SJCRH30 (cell line): ENCODE data around the gene FRS2. TPM values are rescaled to one million over a fixed set of nuclear protein-coding genes. Genes with fewer than 3 reads are reported as not detected.
"Not testable (repeated sequence)": the region's sequence is repeated elsewhere in the genome, so short reads cannot be mapped to it uniquely, and the experiment has no call there.

Experiments used
- DNase-seq, 2 experiments: peaks; one replicate each; pipeline ENCODE4 v3.0.0-alpha.2; 2015 to 2020
- H3K27ac ChIP-seq: fragments of 250-450 bp; sonication (Bioruptor Pico); 2 replicates; pipeline ENCODE4 v1.5.1; 2020; ENCODE audit warnings: mild to moderate bottlenecking, moderate library complexity
- H3K27me3 ChIP-seq: fragments of 250-450 bp; sonication (Bioruptor Pico); 2 replicates; pipeline ENCODE4 v1.5.1; 2020; ENCODE audit warnings: mild to moderate bottlenecking, moderate library complexity
- H3K36me3 ChIP-seq: fragments of 250-450 bp; sonication (Bioruptor Pico); 2 replicates; pipeline ENCODE4 v1.5.1; 2020; ENCODE audit warnings: mild to moderate bottlenecking, moderate library complexity
- H3K4me1 ChIP-seq: fragments of 250-450 bp; sonication (Bioruptor Pico); 2 replicates; pipeline ENCODE4 v1.5.1; 2020; ENCODE audit warnings: mild to moderate bottlenecking, moderate library complexity
- H3K4me3 ChIP-seq: fragments of 250-450 bp; sonication (Bioruptor Pico); 2 replicates; pipeline ENCODE4 v1.5.1; 2020; ENCODE audit warnings: mild to moderate bottlenecking, moderate library complexity
- H3K9me3 ChIP-seq: fragments of 250-450 bp; sonication (Bioruptor Pico); replicated peaks from 2 replicates; pipeline ENCODE4 v1.5.1; 2020; ENCODE audit warnings: mild to moderate bottlenecking, moderate library complexity
- total RNA-seq: library from RNA; depleted of rRNA; stranded (reverse); fragments of >200 nt; shearing (Covaris generic); gene quantifications from 2 replicates; pipeline ENCODE4 v1.2.3, GENCODE V29; 2014

The FRS2 gene
- total RNA-seq, 1 experiment from 2014 or later = 28.4 TPM

DNA sequence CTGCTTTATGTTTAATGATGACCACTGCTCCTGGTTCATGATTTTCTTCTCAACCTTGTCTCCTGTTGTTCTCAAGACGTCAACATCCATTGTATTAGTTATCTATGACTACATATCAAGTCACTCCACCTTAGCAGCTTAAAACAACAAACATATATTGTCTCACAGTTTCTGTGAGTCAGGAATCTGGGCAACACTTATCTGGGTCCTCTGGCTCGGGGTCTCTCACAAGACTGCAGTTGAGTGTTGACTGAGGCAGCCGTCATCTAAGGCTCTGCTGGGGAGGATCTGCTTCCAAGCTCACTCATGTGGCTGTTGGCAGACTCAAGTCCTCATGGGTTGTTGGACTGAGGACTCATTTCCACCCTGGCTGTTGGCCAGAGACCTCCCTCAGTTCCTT is 27.3 kb upstream of the FRS2 start:
- H3K27me3 ChIP-seq = no peaks in the 10 kb centered on the region
- no peak for DNase-seq
- H3K9me3 ChIP-seq = no peaks in the 10 kb centered on the region
- H3K4me3 ChIP-seq = no peak overlapping the region
- no peaks in the 10 kb centered on the region for H3K4me1 ChIP-seq
- H3K27ac ChIP-seq = no peak overlapping the region
- H3K36me3 ChIP-seq = no peaks in the 10 kb centered on the region

DNA sequence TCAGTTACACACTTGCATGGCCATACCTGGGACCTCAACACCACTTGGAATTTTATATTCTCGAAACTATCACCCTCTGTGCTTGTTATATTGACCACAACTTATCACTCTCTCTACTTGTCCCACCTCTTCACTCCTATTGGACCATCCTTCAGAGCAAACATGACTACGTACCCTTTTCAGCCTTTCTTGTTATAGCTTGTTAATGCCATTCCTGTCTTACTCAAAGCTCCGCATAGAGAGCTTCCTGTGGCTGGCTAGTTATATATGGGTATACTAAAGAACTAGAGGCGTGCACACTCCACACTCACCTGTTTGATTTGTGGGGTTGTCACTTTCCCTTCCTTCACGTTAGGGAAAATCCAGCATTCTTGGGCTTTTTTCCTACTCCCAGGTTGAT is 26.3 kb upstream of the FRS2 start:
- H3K4me1 ChIP-seq = no peaks in the 10 kb centered on the region

DNA sequence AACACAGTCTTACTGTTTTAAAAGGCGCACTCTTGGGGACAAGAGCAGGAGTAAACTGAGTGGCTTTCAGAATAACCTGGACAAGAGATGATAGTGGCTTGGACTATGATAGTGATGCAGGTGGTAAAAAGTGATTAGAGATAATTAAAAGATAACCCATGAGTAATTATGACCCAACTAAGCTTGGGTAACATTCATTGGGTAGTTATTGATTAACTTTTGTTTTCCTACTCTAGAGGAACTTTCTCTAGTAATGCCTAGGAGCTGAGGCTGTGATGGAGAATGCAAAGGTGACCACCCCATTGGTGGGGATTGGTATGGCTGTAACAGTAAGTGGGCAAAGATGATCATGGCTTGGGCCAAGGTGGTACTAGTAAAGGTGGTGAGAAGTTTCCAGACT is 22.3 kb upstream of the FRS2 start:
- H3K4me3 ChIP-seq = no peak overlapping the region
- H3K27me3 ChIP-seq = no peaks in the 10 kb centered on the region
- no peaks in the 10 kb centered on the region for H3K36me3 ChIP-seq
- H3K4me1 ChIP-seq = no peaks in the 10 kb centered on the region
- no peak overlapping the region for H3K27ac ChIP-seq
- DNase-seq = no peak
- H3K9me3 ChIP-seq = no peaks in the 10 kb centered on the region

More for the DNA sequence above, 26.3 kb upstream of the FRS2 start:
- Histone ChIP-seq H3K27ac (no peak overlapping the region), H3K36me3 (no peaks in the 10 kb centered on the region), H3K4me3 (no peak overlapping the region), H3K27me3 (no peaks in the 10 kb centered on the region), H3K9me3 (no peaks in the 10 kb centered on the region)
- DNase-seq = no peak

DNA sequence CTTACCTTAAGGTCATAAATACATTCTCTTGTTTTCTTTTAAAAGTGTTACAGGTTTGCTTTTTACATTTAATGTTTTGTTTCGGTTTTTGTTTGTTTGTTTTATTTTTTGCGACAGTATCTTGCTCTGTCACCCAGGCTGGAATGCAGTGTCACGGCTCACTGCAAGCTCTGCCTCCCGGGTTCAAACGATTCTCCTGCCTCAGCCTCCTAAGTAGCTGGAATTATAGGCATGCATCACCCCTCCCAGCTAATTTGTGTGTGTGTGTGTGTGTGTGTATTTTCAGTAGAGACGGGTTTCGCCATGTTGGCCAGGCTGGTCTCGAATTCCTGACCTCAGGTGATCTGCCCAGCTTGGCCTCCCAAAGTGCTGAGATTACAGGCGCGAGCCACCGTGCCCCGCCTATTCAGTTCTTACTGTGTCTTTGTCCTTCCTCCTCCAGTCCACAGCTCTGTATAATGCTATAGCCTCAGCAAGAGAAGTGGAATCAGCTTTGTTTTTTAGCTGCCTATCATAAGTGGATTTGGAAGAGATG is 17.5 kb upstream of the FRS2 start:
- H3K9me3 ChIP-seq, H3K4me1 ChIP-seq, H3K36me3 ChIP-seq, H3K4me3 ChIP-seq, DNase-seq, H3K27me3 ChIP-seq, H3K27ac ChIP-seq: not testable (repeated sequence)

DNA sequence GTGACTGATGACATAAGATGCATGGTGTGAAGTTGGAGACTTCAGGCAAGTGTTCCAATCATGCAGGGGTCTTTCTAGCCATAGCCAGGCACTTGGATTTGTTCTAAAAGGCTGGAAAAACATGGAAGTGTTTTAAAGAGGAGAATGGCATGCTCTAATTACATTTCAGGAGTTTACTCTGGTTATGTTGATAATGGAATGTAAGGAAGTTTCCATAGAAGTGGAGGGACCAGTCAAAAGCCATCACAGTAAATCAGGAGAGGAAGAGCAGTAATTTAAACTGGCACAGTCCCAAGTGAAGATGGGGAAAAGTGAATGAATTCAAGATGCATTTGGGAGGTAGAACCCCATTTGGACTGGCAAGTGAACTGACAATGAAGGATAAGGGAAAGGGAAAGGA is 13.9 kb upstream of the FRS2 start:
- no peaks in the 10 kb centered on the region; the same call in 1 of the 2 replicates for H3K9me3 ChIP-seq
- no peaks in the 10 kb centered on the region for H3K27me3 ChIP-seq
- H3K36me3 ChIP-seq = no peaks in the 10 kb centered on the region
- no peak overlapping the region for H3K27ac ChIP-seq
- DNase-seq = no peak
- no peaks in the 10 kb centered on the region for H3K4me1 ChIP-seq
- H3K4me3 ChIP-seq = no peak overlapping the region

DNA sequence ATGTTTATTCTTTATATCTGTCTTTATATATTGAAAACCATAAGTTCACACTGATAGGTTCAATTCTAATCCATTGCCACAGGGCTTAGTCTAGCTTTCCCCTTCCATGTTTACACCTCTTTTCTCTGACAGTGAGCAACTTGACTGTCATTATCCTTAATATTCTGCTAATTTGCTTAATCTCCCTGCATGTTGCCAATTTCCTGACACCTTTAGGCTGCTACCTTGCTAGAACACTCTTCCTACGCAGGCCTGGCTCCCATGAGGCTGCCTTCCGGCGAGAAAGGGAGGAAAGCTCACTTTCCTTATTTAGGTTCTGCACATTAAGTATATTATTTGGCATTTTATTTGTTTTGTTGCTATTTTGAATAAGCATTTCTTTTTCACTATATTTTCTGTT is 12.8 kb upstream of the FRS2 start:
- H3K4me3 ChIP-seq = no peak overlapping the region
- DNase-seq = no peak
- no peaks in the 10 kb centered on the region for H3K4me1 ChIP-seq
- H3K9me3 ChIP-seq = no peaks in the 10 kb centered on the region; the same call in 1 of the 2 replicates
- no peak overlapping the region for H3K27ac ChIP-seq
- H3K27me3 ChIP-seq = no peaks in the 10 kb centered on the region
- H3K36me3 ChIP-seq = no peaks in the 10 kb centered on the region

DNA sequence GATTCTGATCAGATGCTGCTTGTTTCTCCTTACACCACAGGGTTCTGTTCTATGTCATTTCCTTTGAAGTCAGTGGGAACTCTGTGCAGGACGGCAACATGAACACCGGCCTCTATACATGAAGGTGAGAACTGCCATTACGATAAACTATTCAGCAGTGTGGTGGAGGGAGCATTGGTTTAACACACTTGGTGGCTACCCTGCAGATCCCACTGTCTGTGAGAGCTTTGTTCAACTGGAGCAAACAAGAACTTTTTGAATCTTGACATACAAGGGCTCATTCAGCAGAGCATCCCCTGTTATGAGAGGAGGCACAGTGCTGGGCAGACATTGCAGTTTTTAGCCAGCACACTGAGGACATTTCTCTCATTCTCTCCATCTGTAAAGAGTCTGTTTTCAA is 10.7 kb upstream of the FRS2 start:
- H3K4me3 ChIP-seq = no peak overlapping the region
- no peaks in the 10 kb centered on the region for H3K36me3 ChIP-seq
- no peaks in the 10 kb centered on the region for H3K4me1 ChIP-seq
- H3K27me3 ChIP-seq = no peaks in the 10 kb centered on the region
- no peak overlapping the region for H3K27ac ChIP-seq
- no peak for DNase-seq
- no peaks in the 10 kb centered on the region; the same call in 1 of the 2 replicates for H3K9me3 ChIP-seq

DNA sequence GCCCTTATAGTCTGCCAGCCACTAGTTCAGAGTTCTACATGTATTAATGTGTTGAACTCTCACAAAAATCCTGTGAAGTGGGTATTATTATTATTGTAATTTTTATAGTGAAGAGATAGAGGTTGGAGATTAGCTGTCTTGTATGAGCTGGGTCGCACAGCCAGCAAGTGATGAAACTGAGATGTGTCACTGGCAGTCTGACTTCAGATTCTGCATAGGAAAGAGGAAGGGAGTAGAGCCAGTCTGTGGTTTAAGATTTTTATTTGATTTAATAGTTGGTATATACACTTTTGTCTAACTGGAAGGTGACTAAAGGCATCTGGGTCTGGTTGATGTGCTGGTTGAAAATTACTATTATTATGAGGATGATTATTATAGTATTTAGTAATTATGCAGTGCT is 5.8 kb upstream of the FRS2 start:
- no peaks in the 10 kb centered on the region for H3K4me1 ChIP-seq
- H3K9me3 ChIP-seq = no peaks in the 10 kb centered on the region
- no peak overlapping the region for H3K27ac ChIP-seq
- no peaks in the 10 kb centered on the region for H3K36me3 ChIP-seq
- H3K4me3 ChIP-seq = no peak overlapping the region
- H3K27me3 ChIP-seq = no peaks in the 10 kb centered on the region
- no peak for DNase-seq

DNA sequence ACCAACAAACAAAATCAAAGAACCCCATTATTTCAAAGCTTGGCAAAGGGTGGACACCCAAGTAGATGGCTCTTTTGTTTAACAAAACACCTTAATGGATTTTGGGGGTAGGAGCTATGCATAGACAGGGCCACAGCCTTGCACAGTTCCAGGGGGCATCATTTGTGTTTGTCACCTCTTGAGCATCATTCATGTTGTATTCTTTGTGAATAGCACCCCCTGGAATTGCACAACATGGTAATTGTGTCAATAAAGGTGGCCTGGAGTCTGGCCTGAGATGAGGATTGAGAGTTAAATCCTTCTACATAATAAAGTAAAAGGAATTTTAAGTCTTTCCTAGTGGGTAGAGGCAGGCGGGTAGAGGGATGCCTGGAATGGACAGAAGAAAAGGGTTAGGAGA is 3.3 kb upstream of the FRS2 start:
- H3K4me3 ChIP-seq = no peak overlapping the region

DNA sequence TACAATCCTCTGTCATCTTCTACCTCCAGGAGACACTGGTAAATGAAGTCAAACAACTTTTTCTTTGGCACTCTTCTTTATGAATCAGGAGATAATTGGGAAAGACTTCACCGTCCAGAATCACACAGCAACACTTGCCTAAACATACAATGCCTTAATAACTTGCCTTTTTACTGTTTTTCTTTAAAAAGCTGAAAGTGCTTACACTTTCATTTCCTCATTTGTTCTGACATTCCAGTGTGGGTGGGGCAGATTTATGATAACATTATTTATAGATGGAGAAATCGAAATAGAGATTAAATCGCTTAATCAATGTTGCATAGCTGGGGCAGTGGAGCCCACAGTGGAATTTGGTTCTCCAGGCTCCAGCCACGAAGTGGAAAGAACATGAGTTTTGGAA is 2.8 kb upstream of the FRS2 start:
- Histone ChIP-seq H3K36me3 (no peaks in the 10 kb centered on the region), H3K27me3 (no peaks in the 10 kb centered on the region), H3K4me1 (no peaks in the 10 kb centered on the region), H3K27ac (no peak overlapping the region), H3K4me3 (no peak overlapping the region), H3K9me3 (no peaks in the 10 kb centered on the region)
- no peak for DNase-seq

More for the DNA sequence above, 3.3 kb upstream of the FRS2 start:
- no peak for DNase-seq
- Histone ChIP-seq H3K4me1 (no peaks in the 10 kb centered on the region), H3K27ac (no peak overlapping the region), H3K9me3 (no peaks in the 10 kb centered on the region), H3K27me3 (no peaks in the 10 kb centered on the region), H3K36me3 (no peaks in the 10 kb centered on the region)

DNA sequence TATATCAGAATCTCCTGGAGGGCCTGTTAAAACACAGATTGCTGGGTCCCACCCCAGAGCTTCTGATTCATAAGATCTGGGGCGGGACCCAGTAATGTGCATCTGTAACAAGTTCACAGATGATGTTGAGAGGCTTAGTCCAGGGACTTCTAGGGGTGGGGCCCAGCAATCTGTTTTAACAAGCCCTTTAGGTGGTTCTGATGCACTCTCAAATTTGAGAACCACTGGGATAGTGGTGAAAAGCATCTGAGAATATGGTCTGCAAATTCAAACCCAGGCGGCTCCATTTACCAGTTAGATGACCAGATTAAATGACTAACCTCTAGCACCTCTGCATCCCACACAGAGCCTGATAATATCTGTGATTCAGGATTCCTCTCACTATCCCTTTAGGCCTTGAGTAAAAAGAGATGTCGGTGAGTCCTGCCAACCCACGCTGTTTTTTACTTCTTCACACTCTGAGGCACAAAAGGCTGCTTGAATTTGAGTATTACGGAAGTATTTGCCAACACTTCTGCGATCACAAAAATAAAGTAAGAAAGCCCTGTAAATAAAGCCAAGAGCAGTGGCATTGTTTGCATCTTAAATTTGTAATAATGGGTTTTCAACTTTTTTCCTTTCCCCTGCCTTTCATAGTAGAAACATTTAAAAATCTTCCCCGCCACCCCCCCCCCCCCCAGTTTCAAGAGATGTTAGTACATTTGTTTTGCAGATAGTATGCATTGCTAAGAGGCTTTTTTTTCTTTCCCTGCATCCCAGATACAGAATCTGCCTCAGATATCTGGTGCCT is 1.8 kb upstream of the FRS2 start:
- Histone ChIP-seq H3K27ac (no peak overlapping the region), H3K4me3 (no peak overlapping the region), H3K4me1 (no peaks in the 10 kb centered on the region), H3K27me3 (no peaks in the 10 kb centered on the region), H3K9me3 (no peaks in the 10 kb centered on the region), H3K36me3 (no peaks in the 10 kb centered on the region)
- no peak for DNase-seq

DNA sequence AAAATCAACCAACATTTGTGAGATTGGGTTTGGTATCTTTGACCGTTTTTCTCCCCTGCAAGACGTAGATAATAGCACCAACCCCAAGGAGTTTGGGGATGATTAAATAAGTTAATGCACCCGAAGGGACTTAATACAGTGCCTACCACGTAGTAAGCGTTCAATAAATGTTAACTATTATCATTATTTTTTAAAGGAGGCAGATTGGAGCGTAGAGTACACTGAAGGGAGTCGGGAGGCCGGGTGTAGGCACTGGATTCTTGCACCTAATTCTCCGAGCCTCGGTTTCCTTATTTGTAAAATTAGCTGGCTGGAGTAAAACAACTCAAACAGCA is 367 bp upstream of the FRS2 start:
- Histone ChIP-seq H3K36me3 (no peaks in the 10 kb centered on the region), H3K27me3 (no peaks in the 10 kb centered on the region), H3K27ac (peak overlapping the region; percentile 78), H3K4me3 (peak overlapping the region; percentile 97), H3K9me3 (no peaks in the 10 kb centered on the region), H3K4me1 (peaks cover 4% of the 10 kb centered on the region)
- DNase-seq = no peak

DNA sequence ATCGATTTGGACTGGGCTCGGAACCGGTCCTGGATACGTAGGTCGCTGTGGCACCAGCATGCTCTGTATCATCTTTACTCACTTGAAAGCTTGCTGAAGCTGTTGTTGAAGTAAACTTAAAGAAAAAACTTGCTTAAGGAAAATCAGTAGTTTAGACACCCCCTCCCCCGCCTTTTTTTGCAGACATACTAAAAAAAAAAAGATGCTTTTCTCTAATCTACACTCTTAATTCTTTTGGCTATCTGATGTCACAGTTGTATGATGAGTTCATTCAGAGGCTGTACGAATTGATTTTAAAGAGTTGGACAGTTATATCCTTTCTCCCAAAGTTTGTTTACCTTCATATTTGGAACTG is 865 bp downstream of the FRS2 start:
- H3K36me3 ChIP-seq = 0 out of 2 replicates have a peak, but pooled peaks cover 3% of the 10 kb centered on the region

DNA sequence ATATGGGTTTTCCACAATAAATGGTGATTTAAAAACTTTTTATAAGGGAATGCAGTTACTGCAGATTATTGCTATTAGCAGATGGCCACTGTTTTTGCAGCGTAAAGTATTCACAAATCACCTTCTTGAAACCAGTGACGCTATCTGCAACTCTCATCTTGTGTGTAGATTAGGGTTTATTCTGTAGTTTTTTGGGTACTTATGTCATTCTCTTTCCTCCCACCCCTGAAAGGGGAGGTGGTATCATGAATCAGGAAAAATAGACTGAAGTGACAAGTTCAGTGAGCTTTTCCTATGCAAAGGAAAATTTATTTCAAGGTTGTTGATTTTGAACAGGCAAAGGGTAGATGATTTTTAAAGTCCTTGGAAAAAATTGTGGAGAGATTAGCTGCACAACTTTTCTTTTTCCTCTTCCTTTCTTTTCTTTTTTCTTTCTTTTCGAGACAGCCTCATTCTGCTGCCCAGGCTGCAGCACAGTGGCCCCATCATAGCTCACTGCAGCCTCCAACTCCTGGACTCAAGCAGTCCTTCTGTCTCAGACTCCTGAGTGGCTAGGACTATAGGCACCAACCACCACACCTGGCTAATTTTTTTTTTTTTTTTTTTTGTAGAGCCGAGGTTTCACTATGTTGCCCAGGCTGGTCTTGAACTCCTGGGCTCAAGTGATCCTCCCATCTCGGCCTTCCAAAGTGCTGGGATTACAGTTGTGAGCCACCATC is 1.6 kb downstream of the FRS2 start:
- Histone ChIP-seq H3K27ac (no peak overlapping the region), H3K27me3 (no peaks in the 10 kb centered on the region), H3K4me1 (peaks cover 15% of the 10 kb centered on the region), H3K36me3 (0 out of 2 replicates have a peak, but pooled peaks cover 3% of the 10 kb centered on the region), H3K9me3 (no peaks in the 10 kb centered on the region), H3K4me3 (peak overlapping the region; percentile 97)
- no peak for DNase-seq

More for the DNA sequence above, 865 bp downstream of the FRS2 start:
- Histone ChIP-seq H3K4me3 (peak overlapping the region; percentile 97), H3K9me3 (no peaks in the 10 kb centered on the region), H3K27me3 (no peaks in the 10 kb centered on the region), H3K27ac (no peak overlapping the region; the same call in 1 of the 2 replicates), H3K4me1 (peaks cover 15% of the 10 kb centered on the region)
- DNase-seq = no peak

DNA sequence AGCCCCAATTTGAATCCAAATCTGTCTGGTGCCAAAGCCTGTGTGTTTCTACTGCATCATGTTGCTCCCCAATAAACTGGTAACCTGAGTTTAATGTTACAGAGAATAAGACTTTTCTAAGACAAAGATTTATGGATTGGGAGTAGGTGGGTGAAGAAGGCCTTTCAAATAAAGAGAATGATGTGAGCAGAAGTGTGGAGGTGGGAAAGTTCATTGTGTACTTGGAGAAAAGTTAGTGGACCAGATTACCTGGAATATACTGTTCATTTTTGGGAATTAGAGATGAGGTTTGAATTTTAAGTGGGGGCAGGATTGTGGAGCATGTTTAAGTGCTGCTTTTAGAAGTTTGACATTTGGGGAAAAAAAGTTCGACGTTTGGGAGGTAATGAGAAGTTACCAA is 3.1 kb downstream of the FRS2 start:
- H3K36me3 ChIP-seq = 0 out of 2 replicates have a peak, but pooled peaks cover 3% of the 10 kb centered on the region
- DNase-seq = no peak
- H3K4me1 ChIP-seq = peaks cover 15% of the 10 kb centered on the region
- no peaks in the 10 kb centered on the region for H3K27me3 ChIP-seq
- no peak overlapping the region for H3K27ac ChIP-seq
- no peaks in the 10 kb centered on the region for H3K9me3 ChIP-seq
- H3K4me3 ChIP-seq = no peak overlapping the region
